Brain microvascular endothelial cell (primary cell): ENCODE data around the gene HNRNPL.

Experiments used
- DNase-seq: peaks from one replicate; pipeline ENCODE4 v3.0.0-alpha.2; 2020
- H3K27ac ChIP-seq: fragments of 250-450 bp; sonication (Bioruptor Pico); 2 replicates; pipeline ENCODE4 v1.5.1; 2020; ENCODE audit warnings: mild to moderate bottlenecking, moderate library complexity
- H3K27me3 ChIP-seq: fragments of 250-450 bp; sonication (Bioruptor Pico); replicated peaks from 2 replicates; pipeline ENCODE4 v1.5.1; 2020; ENCODE audit warnings: mild to moderate bottlenecking
- H3K36me3 ChIP-seq: fragments of 250-450 bp; sonication (Bioruptor Pico); replicated peaks from 2 replicates; pipeline ENCODE4 v1.5.1; 2020; ENCODE audit warnings: mild to moderate bottlenecking
- H3K4me3 ChIP-seq: 2 replicates; pipeline ENCODE4 v1.5.1; 2011; ENCODE audit warnings: low read depth, mild to moderate bottlenecking, control low read depth, low read length, moderate library complexity
- CTCF ChIP-seq: IDR thresholded peaks from 2 replicates; pipeline ENCODE4 v1.5.1; 2011; ENCODE audit warnings: low read depth, mild to moderate bottlenecking, moderate library complexity, low read length, control low read depth, inconsistent platforms; ENCODE audit errors: missing control alignments
- in situ Hi-C: cut with HindIII; loops from 2 replicates; pipeline ENCODE4 v1.10.0; 2017; ENCODE audit warnings: low sequenced_read_pairs, low pct_ligation_motif_present

HNRNPL gene

GRCh38 chr19:38880882-38881609, 31.3 kb upstream of the HNRNPL start:
- no peak for TF ChIP-seq CTCF
- H3K4me3 ChIP-seq: no peak overlapping the region
- H3K27ac ChIP-seq: no peak overlapping the region
- peaks cover 3% of the 10 kb centered on the region for H3K36me3 ChIP-seq
- no peak for DNase-seq
- in situ Hi-C loops: no loop called here
- H3K27me3 ChIP-seq: no peaks in the 10 kb centered on the region

- no peaks in the 10 kb centered on the region for H3K27me3 ChIP-seq
- no peak for DNase-seq
- peaks cover 3% of the 10 kb centered on the region for H3K36me3 ChIP-seq
- H3K27ac ChIP-seq: no peak overlapping the region
- H3K4me3 ChIP-seq: no peak overlapping the region
- TF ChIP-seq CTCF: no peak
- in situ Hi-C loops: no loop called here
Observed at GRCh38 chr19:38880076-38880881, 30.5 kb upstream of the HNRNPL start.

- DNase-seq: no peak
- H3K27me3 ChIP-seq: no peaks in the 10 kb centered on the region
- no peak overlapping the region for H3K27ac ChIP-seq
- peaks cover 3% of the 10 kb centered on the region for H3K36me3 ChIP-seq
- no peak overlapping the region for H3K4me3 ChIP-seq
- in situ Hi-C loops: no loop called here
- no peak for TF ChIP-seq CTCF
Observed at GRCh38 chr19:38879400-38879751, 29.6 kb upstream of the HNRNPL start.

- Histone ChIP-seq H3K27ac (no peak overlapping the region), H3K4me3 (no peak overlapping the region), H3K36me3 (peaks cover 3% of the 10 kb centered on the region), H3K27me3 (no peaks in the 10 kb centered on the region)
- TF ChIP-seq CTCF: no peak
- in situ Hi-C loops: no loop called here
- no peak for DNase-seq
Observed at GRCh38 chr19:38878575-38879399, 29.0 kb upstream of the HNRNPL start.

GRCh38 chr19:38877781-38878574, 28.2 kb upstream of the HNRNPL start, which contains the start of gene RINL:
Gene RINL (minus strand): TSS chr19:38878275. CDS start chr19:38876742, 1,533 bp downstream.
- no peak for TF ChIP-seq CTCF
- Histone ChIP-seq H3K4me3 (no peak within 1 kb of the TSS), H3K36me3 (peaks cover 3% of the 10 kb centered on the region), H3K27me3 (no peaks in the 10 kb centered on the region), H3K27ac (no peak within 1 kb of the TSS)
- in situ Hi-C loops: no loop called here
- no peak for DNase-seq
